B cell (primary cell): ENCODE results near the gene UGT2B17. TPM values are rescaled to one million over a fixed set of nuclear protein-coding genes. Genes with fewer than 3 reads are reported as not detected.
"Not testable (repeated sequence)": the region's sequence is repeated elsewhere in the genome, so short reads cannot be mapped to it uniquely, and the experiment has no call there.

ENCODE experiments used
- ATAC-seq: fragments of 200-7000 bp; cut with Tn5 transposase; one replicate; pipeline ENCODE4 v1.10.0; 2021; ENCODE audit warnings: low read depth, mild to moderate bottlenecking, moderate number of reproducible peaks, moderate library complexity
- CTCF ChIA-PET: fragments of 350-600 bp; sonication (Branson Sonifier 250); formaldehyde crosslinking; loops from one replicate; lab custom pipeline; 2021; ENCODE audit warnings: antibody characterized with exemption, inconsistent platforms; lab: Charles Lee
- POLR2A ChIA-PET: fragments of 350-600 bp; sonication (Branson Sonifier 250); formaldehyde crosslinking; loops from one replicate; lab custom pipeline; 2021; ENCODE audit warnings: antibody characterized with exemption; lab: Charles Lee
- DNase-seq: peaks from one replicate; pipeline ENCODE4 v3.0.0; 2013
- H2AFZ ChIP-seq: 2 replicates; pipeline ENCODE4 v1.6.1; 2012; ENCODE audit warnings: mild to moderate bottlenecking, low read depth, low read length; ENCODE audit not compliant: insufficient read depth, poor library complexity, severe bottlenecking
- H3K27ac ChIP-seq, 2 donors: 1 replicate in 1 of 2; 2 replicates in 1 of 2; pipeline ENCODE4 v1.5.1; 2012 to 2013; ENCODE audit warnings: low read length in 2 of 2, mild to moderate bottlenecking in 2 of 2, moderate library complexity in 1 of 2
- H3K27me3 ChIP-seq, 4 experiments: fragments of 200-600 bp in 1 of 4; sonication (generic) in 1 of 4; replicated peaks in 1 of 4; 1 replicate in 2 of 4; 2 replicates in 2 of 4; pipeline versions ENCODE4 v1.6.1 to v1.7.0; 2013 to 2016; ENCODE audit warnings: low read length in 3 of 4, mild to moderate bottlenecking in 2 of 4, mixed read lengths in 1 of 4, moderate library complexity in 1 of 4; ENCODE audit not compliant: insufficient read depth in 4 of 4, control insufficient read depth in 3 of 4; ENCODE audit errors: control extremely low read depth in 1 of 4
- H3K36me3 ChIP-seq, 2 experiments: replicated peaks in 1 of 2; 1 replicate in 1 of 2; 2 replicates in 1 of 2; pipeline versions ENCODE4 v1.6.1 to v1.7.1; 2013; ENCODE audit warnings: low read length in 1 of 2; ENCODE audit not compliant: insufficient read depth in 2 of 2, control insufficient read depth in 1 of 2; ENCODE audit errors: control extremely low read depth in 1 of 2, extremely low read depth in 1 of 2
- H3K4me1 ChIP-seq, 2 donors: fragments of 200-600 bp in 1 of 2; sonication (generic) in 1 of 2; 1 replicate in 1 of 2; 2 replicates in 1 of 2; pipeline versions ENCODE4 v1.5.1 to v1.6.1; 2013 to 2017; ENCODE audit warnings: low read length in 2 of 2; ENCODE audit not compliant: control insufficient read depth in 2 of 2, insufficient read depth in 2 of 2
- H3K4me2 ChIP-seq: replicated peaks from 2 replicates; pipeline ENCODE3; 2012; ENCODE audit warnings: mild to moderate bottlenecking, low read depth, low read length; ENCODE audit not compliant: poor library complexity, severe bottlenecking
- H3K4me3 ChIP-seq, 5 experiments: fragments of 200-600 bp in 1 of 5; sonication (generic) in 1 of 5; 1 replicate in 3 of 5; 2 replicates in 2 of 5; pipeline versions ENCODE4 v1.5.1 to v1.7.0; 2011 to 2016; ENCODE audit warnings: low read length in 4 of 5, mild to moderate bottlenecking in 4 of 5, low read depth in 2 of 5, control low read depth in 1 of 5, moderate library complexity in 1 of 5; ENCODE audit not compliant: insufficient read depth in 1 of 5; ENCODE audit errors: control extremely low read depth in 1 of 5, extremely low read depth in 1 of 5
- H3K79me2 ChIP-seq: fragments of 200-600 bp; sonication (generic); one replicate; pipeline ENCODE4 v1.6.0; 2016; ENCODE audit warnings: low read length; ENCODE audit not compliant: control insufficient read depth, insufficient read depth
- H3K9ac ChIP-seq: fragments of 200-600 bp; sonication (generic); 2 replicates; pipeline ENCODE4 v1.6.1; 2017; ENCODE audit warnings: mild to moderate bottlenecking, low read length, moderate library complexity
- H3K9me3 ChIP-seq, 3 donors: one replicate each; pipeline versions ENCODE4 v1.6.1 to v1.7.1; 2013; ENCODE audit warnings: low read length in 2 of 3; ENCODE audit not compliant: control insufficient read depth in 2 of 3, insufficient read depth in 1 of 3; ENCODE audit errors: control extremely low read depth in 1 of 3
- H4K20me1 ChIP-seq: 2 replicates; pipeline ENCODE4 v1.6.0; 2012; ENCODE audit warnings: mild to moderate bottlenecking, low read length; ENCODE audit not compliant: insufficient read depth, control insufficient read depth, poor library complexity, severe bottlenecking
- H3K27ac Mint-ChIP-seq: one replicate; pipeline ENCODE4 v1.8.0; 2021; ENCODE audit warnings: mixed read lengths
- H3K27me3 Mint-ChIP-seq: one replicate; pipeline ENCODE4 v1.8.0; 2021; ENCODE audit warnings: mixed read lengths
- H3K4me1 Mint-ChIP-seq: one replicate; pipeline ENCODE4 v1.8.0; 2021; ENCODE audit warnings: mixed read lengths
- H3K4me3 Mint-ChIP-seq: one replicate; pipeline ENCODE4 v1.8.0; 2021; ENCODE audit warnings: mixed read lengths
- H3K9me3 Mint-ChIP-seq: one replicate; pipeline ENCODE4 v1.8.0; 2022; ENCODE audit warnings: mixed read lengths; ENCODE audit not compliant: insufficient read depth
- EZH2 ChIP-seq: IDR thresholded peaks from 2 replicates; pipeline ENCODE4 v1.6.1; 2012; ENCODE audit warnings: borderline replicate concordance, low read depth, mild to moderate bottlenecking, moderate library complexity, low read length; ENCODE audit not compliant: insufficient read depth, poor library complexity, severe bottlenecking
- WGBS: methylation state at CpG from one replicate; pipeline ENCODE4 v1.1.5; 2013; ENCODE audit warnings: missing lambda C conversion rate; ENCODE audit not compliant: insufficient coverage; 5-methylcytosine and 5-hydroxymethylcytosine counted together
- intact Hi-C: fragments of 100-400 bp; cut with micrococcal nuclease; formaldehyde crosslinking; loops from one replicate; pipeline ENCODE4 v1.10.0; 2022
- polyA plus RNA-seq: library from polyadenylated mRNA; depleted of rRNA; stranded (reverse); fragments of >200 nt; gene quantifications from 2 replicates; pipeline ENCODE4 v1.2.3, GENCODE V29; 2012
- total RNA-seq, 2 donors: library from RNA; stranded (reverse); fragments of 120-200 nt in 1 of 2; gene quantifications; 1 replicate in 1 of 2; 2 replicates in 1 of 2; pipeline versions ENCODE4 v1.2.3 to v1.2.4, GENCODE V29; 2013 to 2022
- TF ChIP-seq, protein P1 (sequence below): fragments of 200-600 bp; IDR thresholded peaks from one replicate; pipeline ENCODE4 v1.8.0; 2022; ENCODE audit warnings: antibody characterized with exemption, mild to moderate bottlenecking

UGT2B17 gene
- total and polyA plus RNA-seq, 2 donors (not counting 1 experiment from before 2014, with no cell fraction given), result 0.52 TPM; not detected in 1

DNA sequence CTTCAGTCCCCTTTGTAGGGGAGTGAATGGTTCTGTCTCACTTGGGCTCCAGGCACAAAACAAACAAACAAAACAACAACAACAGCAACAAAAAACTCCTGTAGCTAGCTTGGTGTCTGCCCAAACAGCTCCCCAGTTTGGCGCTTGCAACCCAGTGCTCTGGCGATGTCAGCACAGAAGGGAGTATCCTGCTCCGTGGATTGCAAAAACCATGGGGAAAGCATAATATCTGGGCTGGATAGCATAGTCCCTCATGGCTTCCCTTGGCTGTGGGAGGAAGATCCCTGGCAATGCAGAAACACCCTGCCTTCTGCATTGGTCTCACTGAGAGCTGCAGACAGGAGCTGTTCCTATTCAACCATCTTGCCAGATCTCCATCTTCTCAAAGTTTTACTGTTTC, 39.7 kb downstream of the UGT2B17 start:
- no peak for DNase-seq
- CTCF ChIA-PET, result no interaction called here
- Histone ChIP-seq H4K20me1 (no peaks in the 10 kb centered on the region), H3K79me2 (no peaks in the 10 kb centered on the region), H3K4me3 (no peak overlapping the region), H3K4me2 (no peak overlapping the region), H3K9me3 (peaks cover 0 to 11% (median 0%) of the 10 kb centered on the region in 3 donors), H3K9ac (no peak overlapping the region), H2AFZ (no peak overlapping the region), H3K27ac (no peak overlapping the region), H3K36me3 (no peaks in the 10 kb centered on the region), H3K27me3 (no peaks in the 10 kb centered on the region), H3K4me1 (no peaks in the 10 kb centered on the region)
- Mint-ChIP-seq H3K27me3 (no peaks in the 10 kb centered on the region), H3K4me3 (no peak overlapping the region), H3K27ac (no peak overlapping the region), H3K4me1 (no peaks in the 10 kb centered on the region), H3K9me3 (peaks cover 6% of the 10 kb centered on the region)
- intact Hi-C loops, result no loop called here
- no peak for TF ChIP-seq EZH2
- TF ChIP-seq, protein P1, sequence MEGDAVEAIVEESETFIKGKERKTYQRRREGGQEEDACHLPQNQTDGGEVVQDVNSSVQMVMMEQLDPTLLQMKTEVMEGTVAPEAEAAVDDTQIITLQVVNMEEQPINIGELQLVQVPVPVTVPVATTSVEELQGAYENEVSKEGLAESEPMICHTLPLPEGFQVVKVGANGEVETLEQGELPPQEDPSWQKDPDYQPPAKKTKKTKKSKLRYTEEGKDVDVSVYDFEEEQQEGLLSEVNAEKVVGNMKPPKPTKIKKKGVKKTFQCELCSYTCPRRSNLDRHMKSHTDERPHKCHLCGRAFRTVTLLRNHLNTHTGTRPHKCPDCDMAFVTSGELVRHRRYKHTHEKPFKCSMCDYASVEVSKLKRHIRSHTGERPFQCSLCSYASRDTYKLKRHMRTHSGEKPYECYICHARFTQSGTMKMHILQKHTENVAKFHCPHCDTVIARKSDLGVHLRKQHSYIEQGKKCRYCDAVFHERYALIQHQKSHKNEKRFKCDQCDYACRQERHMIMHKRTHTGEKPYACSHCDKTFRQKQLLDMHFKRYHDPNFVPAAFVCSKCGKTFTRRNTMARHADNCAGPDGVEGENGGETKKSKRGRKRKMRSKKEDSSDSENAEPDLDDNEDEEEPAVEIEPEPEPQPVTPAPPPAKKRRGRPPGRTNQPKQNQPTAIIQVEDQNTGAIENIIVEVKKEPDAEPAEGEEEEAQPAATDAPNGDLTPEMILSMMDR, result no peak
- POLR2A ChIA-PET, result no interaction called here
- ATAC-seq, result no peak
- 96% methylated on average over 3 of the region's 3 CpGs for WGBS

DNA sequence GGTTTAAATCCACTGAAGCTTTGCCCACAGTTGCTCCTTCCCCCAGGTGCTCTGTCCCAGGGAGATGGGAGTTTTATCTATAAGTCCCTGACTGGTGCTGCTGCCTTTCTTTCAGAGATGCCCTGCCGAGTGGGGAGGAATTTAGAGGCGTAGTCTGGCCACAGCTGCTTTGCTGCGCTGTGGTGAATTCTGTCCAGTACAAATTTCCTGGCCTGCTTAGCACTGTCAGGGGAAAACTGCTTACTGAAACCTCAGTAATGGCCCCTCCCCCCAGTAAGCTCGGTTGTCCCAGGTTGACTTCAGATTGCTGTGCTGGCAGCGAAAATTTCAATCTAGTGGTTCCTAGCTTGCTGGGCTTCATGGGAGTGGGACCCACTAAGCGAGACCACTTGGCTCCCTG, 40.1 kb downstream of the UGT2B17 start:
- Mint-ChIP-seq H3K27me3 (no peaks in the 10 kb centered on the region), H3K9me3 (peaks cover 6% of the 10 kb centered on the region), H3K4me3 (no peak overlapping the region), H3K4me1 (no peaks in the 10 kb centered on the region), H3K27ac (no peak overlapping the region)
- Histone ChIP-seq H3K4me3 (no peak overlapping the region), H2AFZ (no peak overlapping the region), H3K9me3 (peaks cover 0 to 11% (median 0%) of the 10 kb centered on the region in 3 donors), H3K27me3 (no peaks in the 10 kb centered on the region), H3K36me3 (no peaks in the 10 kb centered on the region), H3K4me1 (no peaks in the 10 kb centered on the region), H3K79me2 (no peaks in the 10 kb centered on the region), H3K9ac (no peak overlapping the region), H3K4me2 (no peak overlapping the region), H4K20me1 (no peaks in the 10 kb centered on the region), H3K27ac (no peak overlapping the region)
- DNase-seq (no peak), ATAC-seq (no peak)
- 89% methylated on average over 4 of the region's 6 CpGs for whole genome bisulfite sequencing
- no peak for TF ChIP-seq EZH2
- TF ChIP-seq, protein P1, result no peak
- CTCF ChIA-PET, result no interaction called here
- intact Hi-C loops, result no loop called here
- POLR2A ChIA-PET, result no interaction called here

DNA sequence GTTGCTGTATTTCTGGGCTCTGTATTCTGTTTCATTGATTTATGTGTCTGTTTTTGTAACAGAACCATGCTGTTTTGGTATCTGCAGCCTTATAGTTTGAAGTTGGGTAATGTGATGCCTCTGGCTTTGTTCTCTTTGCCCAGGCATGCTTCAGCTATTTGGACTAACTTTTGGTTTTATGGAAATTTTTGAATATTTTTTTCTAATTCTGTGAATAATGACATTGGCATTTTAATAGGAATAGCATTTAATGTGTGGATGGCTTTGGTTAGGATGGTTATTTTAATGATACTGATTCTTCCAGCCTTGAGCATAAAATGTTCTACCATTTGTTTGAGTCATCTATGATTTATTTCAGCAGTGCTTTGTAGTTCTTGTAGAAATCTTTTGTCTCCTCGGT, 53.9 kb downstream of the UGT2B17 start:
- H3K4me3 Mint-ChIP-seq, H2AFZ ChIP-seq, DNase-seq, H3K27me3 ChIP-seq, H3K4me2 ChIP-seq, H4K20me1 ChIP-seq, H3K79me2 ChIP-seq, H3K4me3 ChIP-seq, ATAC-seq, H3K9me3 ChIP-seq, H3K4me1 ChIP-seq, H3K9ac ChIP-seq, H3K4me1 Mint-ChIP-seq, H3K27me3 Mint-ChIP-seq, H3K27ac ChIP-seq, H3K9me3 Mint-ChIP-seq, POLR2A ChIA-PET, H3K36me3 ChIP-seq, intact Hi-C loops, CTCF ChIA-PET, H3K27ac Mint-ChIP-seq: not testable (repeated sequence)
- WGBS, result no CpG with 5 or more reads among the region's 1 CpG
